GM18951 (cell line): ENCODE measurements around the gene KCNA5.

Experiments used
- POLR2A ChIP-seq: IDR thresholded peaks from 4 replicates; pipeline ENCODE4 v1.6.1; 2011; ENCODE audit warnings: mild to moderate bottlenecking; ENCODE audit not compliant: insufficient read length, insufficient read depth; ENCODE audit errors: extremely low read depth
- in situ Hi-C: fragments of 300-500 bp; cut with MboI; formaldehyde crosslinking; loops from one replicate; pipeline ENCODE4 v1.12.0; 2022; ENCODE audit warnings: low sequenced_read_pairs, mixed read lengths, inconsistent platforms; ENCODE audit not compliant: unreplicated experiment

KCNA5 gene

GRCh38 chr12:5035618-5036017, 8.1 kb upstream of the KCNA5 start:
- no peak for TF ChIP-seq POLR2A
- in situ Hi-C loops: no loop called here

DNA sequence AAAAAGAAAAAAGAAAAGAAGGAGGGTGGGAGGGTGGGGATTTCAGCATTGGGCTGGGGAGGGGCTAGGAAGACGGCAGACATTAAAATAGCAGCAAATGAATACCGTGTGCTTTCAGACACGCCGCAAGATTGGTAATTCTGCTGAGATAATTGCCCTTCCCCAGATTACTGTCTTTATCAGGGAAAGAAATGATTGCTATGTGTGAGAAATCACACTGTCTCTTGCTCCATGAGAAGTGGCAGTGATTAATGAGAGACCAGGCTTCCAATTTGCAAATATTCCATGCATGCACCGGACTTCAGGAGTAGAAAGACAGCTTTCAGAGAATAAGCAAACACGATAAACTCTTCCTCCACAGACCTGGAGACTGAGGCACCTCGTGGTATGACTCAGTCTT, 7.6 kb upstream of the KCNA5 start:
- in situ Hi-C loops: no loop called here
- TF ChIP-seq POLR2A: no peak

DNA sequence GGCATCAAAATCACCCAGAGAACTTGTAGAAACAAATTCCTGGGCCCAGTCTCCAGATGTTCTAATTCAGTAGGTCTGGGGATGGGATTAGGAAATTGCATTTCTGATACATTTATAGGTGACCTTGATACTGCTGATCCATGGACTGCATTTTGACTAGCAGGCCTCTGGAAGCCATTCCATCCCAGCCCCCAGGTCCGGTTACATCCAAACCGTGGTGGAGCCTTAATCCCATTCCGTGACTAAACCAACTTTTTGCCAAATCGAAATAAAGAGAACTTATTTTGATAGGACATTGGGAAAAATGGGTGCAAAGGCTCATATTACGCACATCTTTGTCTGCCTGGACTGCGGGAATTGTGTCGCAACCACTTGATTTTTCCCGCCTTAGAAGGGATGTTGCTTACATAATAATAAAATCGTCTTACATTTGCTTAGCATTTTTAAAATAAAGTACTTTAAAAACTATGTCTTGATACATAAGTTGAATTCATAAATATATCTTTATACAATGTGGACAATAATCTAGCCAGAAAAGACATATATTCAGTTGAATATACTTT, 5.8 kb upstream of the KCNA5 start:
- in situ Hi-C loops: no loop called here

DNA sequence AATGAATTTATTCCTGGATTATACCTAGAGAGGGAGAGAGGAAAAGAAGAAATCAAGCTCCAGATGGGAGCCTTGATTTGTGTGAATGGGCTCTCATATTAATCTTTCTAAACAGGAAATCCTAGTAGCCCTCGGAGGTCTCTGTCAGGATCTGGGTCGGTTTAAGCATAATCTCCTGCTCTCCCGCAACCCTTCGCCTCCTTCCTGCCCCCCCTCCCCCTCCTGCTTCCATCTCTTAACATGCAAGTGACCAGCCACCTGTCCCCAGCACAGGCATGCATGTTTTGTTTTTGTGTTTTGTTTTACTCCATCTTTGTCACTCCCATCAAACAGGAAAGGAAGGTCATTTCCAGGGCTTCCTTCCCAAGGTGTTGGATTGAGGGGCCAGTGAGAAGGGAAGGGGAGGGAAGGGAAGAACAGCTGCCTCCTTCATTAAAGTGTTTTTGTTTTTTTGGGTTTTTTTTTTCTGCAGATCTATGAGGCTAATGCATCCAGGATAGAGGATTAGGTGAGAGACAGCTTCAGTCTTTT, 4.8 kb upstream of the KCNA5 start:
- in situ Hi-C loops: no loop called here
- no peak for TF ChIP-seq POLR2A

More for the DNA sequence above, 5.8 kb upstream of the KCNA5 start:
- no peak for TF ChIP-seq POLR2A

GRCh38 chr12:5039815-5040214, 3.9 kb upstream of the KCNA5 start:
- in situ Hi-C loops: no loop called here
- no peak for TF ChIP-seq POLR2A

DNA sequence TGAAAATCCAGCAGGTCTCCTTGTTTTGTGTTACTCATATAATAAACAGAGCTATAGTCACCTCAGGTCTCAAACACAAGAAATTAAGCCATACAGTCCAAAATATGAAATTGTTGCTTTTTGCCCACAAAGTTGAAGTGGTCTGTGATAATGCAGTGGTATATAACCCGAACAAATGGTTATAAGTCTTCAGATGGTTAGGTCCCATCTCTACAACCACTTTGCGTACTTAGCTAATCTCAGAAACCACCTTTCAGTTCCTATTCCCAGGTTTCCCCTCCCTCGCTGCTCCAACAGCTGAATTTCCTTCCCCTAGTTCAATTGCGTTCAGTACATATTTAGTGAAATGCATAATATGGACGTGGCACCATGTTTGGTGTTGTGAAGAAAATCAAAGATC, 3.3 kb upstream of the KCNA5 start:
- no peak for TF ChIP-seq POLR2A
- in situ Hi-C loops: no loop called here

- TF ChIP-seq POLR2A: no peak
- in situ Hi-C loops: no loop called here
Observed at GRCh38 chr12:5044420-5045295, 979 bp downstream of the KCNA5 start.

DNA sequence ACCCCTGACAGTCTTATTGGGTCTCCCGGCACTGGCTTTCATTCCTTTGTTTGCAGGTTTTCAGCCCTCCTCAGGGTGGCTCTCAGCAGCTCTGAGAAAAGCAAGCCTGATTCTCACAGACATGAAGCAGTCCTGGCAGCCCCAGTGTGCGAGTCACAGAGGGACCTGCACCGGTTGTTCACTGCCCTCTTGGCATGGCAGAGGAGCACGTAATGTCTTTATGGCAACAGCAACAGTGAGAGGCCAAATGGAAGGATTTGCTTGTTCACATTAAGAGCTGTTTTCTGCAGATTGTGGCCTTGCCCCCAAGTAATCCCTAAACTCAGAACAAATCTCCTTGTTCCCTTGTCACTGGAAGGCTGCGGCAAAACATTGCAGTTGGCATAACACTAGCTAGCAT, 3.4 kb downstream of the KCNA5 start:
- TF ChIP-seq POLR2A: no peak
- in situ Hi-C loops: no loop called here

- in situ Hi-C loops: no loop called here
- no peak for TF ChIP-seq POLR2A
Observed at GRCh38 chr12:5047729-5048128, 4.0 kb downstream of the KCNA5 start.

GRCh38 chr12:5050542-5050941, 6.9 kb downstream of the KCNA5 start:
- in situ Hi-C loops: no loop called here
- no peak for TF ChIP-seq POLR2A

DNA sequence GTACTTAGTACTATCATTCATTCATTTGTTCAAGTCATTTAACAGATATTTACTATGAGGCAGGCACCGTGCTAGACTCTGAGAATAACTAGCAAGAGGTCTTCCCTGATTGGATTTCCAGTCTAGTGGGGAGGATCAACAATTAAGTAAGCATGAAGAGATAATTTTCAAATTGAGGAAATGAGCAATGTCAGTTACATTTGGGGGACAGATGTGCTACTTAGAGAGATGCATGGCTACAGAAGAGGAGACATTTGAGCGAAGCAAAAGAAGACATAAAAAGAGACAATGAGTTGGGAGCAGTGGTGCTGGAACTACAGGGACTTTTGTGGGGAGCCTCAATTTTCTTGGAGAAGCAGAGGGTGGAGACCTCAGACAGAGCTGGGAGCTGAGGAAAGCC, 7.7 kb downstream of the KCNA5 start:
- in situ Hi-C loops: no loop called here
- no peak for TF ChIP-seq POLR2A

DNA sequence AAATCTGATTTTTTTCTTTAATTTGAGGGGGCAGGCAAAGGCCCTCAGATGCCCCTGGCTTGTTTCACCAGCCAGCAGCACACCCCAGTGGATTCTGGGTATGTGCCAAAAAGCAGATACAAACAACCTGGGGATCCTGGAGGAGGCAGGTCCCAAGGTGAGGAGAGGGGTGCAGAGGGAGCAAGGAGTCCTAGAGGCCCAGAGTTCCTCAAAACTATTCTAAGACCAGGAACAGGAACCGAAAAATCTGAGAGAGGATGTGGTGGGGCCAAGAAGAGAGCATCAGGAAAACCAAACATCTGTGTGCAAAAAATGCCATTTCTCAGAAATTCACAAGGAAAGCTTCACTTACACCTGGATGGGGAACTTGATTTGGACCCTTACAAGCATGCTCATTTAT, 8.2 kb downstream of the KCNA5 start:
- no peak for TF ChIP-seq POLR2A
- in situ Hi-C loops: no loop called here

GRCh38 chr12:5052348-5052747, 8.7 kb downstream of the KCNA5 start:
- in situ Hi-C loops: no loop called here
- TF ChIP-seq POLR2A: no peak

- no peak for TF ChIP-seq POLR2A
- in situ Hi-C loops: no loop called here
Observed at GRCh38 chr12:5059358-5059757, 15.7 kb downstream of the KCNA5 start.
